Upper lobe of right lung (tissue), 1 donor: ENCODE results near the gene FBLN5. TPM values are rescaled to one million over a fixed set of nuclear protein-coding genes. Genes with fewer than 3 reads are reported as not detected.
A peak's percentile ranks its signal among the peaks of the same experiment; 100 is the strongest.

Experiments used
- ATAC-seq: fragments of 200-7000 bp; cut with Tn5 transposase; one replicate; pipeline ENCODE4 v1.9.1; 2020; ENCODE audit warnings: mild to moderate bottlenecking, moderate library complexity
- DNase-seq: peaks from one replicate; pipeline ENCODE4 v3.0.0-alpha.2; 2020
- H3K27ac ChIP-seq: fragments of 200-600 bp; one replicate; pipeline ENCODE4 v1.8.0; 2022
- H3K27me3 ChIP-seq: fragments of 200-600 bp; one replicate; pipeline ENCODE4 v1.8.0; 2022; ENCODE audit warnings: mild to moderate bottlenecking
- H3K36me3 ChIP-seq: fragments of 200-600 bp; one replicate; pipeline ENCODE4 v1.8.0; 2022
- H3K4me1 ChIP-seq: fragments of 200-600 bp; one replicate; pipeline ENCODE4 v1.8.0; 2022
- H3K4me3 ChIP-seq: fragments of 200-600 bp; one replicate; pipeline ENCODE4 v1.8.0; 2022; ENCODE audit warnings: mild to moderate bottlenecking
- H3K9me3 ChIP-seq: fragments of 200-600 bp; one replicate; pipeline ENCODE4 v1.8.0; 2022
- intact Hi-C: fragments of 100-400 bp; cut with DNase I; formaldehyde crosslinking; loops from one replicate; pipeline ENCODE4 v1.11.0; 2022
- total RNA-seq: library from RNA; stranded (reverse); fragmentation: NEBNext Ultra II Directional; extraction: Animal tissue kit (Norgen Biotek cat#: 25700); gene quantifications from one replicate; pipeline ENCODE4 v1.2.1, GENCODE V29; 2021
- TF ChIP-seq, protein P1 (sequence below): fragments of 200-600 bp; IDR thresholded peaks from one replicate; pipeline ENCODE4 v1.8.0; 2022; ENCODE audit warnings: antibody characterized with exemption
- donor health status: DM: no; HTN: yes; CAD: no; lungs with severe emphysema.

Gene FBLN5
- total RNA-seq, 1 donor from 2014 or later, result 245 TPM

DNA sequence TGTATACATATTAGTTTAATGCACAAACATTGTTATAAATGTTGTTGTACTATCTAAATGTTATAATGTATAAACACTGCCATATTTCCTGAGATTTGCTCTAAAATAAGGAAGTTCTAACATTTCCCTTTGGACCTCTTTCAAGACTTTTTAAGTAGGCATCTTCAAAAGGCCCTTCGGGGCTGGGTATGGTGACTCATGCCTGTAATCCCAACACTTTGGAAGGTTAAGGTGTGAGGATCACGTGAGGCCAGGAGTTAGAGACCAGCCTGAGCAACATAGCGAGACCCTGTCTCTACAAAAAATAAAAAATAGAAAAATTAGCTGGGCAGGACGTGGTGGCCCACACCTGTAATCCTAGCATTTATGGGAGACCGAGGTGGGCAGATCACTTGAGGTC, 35.5 kb downstream of the FBLN5 start:
- H3K9me3 ChIP-seq, result no peaks in the 10 kb centered on the region
- TF ChIP-seq, protein P1, sequence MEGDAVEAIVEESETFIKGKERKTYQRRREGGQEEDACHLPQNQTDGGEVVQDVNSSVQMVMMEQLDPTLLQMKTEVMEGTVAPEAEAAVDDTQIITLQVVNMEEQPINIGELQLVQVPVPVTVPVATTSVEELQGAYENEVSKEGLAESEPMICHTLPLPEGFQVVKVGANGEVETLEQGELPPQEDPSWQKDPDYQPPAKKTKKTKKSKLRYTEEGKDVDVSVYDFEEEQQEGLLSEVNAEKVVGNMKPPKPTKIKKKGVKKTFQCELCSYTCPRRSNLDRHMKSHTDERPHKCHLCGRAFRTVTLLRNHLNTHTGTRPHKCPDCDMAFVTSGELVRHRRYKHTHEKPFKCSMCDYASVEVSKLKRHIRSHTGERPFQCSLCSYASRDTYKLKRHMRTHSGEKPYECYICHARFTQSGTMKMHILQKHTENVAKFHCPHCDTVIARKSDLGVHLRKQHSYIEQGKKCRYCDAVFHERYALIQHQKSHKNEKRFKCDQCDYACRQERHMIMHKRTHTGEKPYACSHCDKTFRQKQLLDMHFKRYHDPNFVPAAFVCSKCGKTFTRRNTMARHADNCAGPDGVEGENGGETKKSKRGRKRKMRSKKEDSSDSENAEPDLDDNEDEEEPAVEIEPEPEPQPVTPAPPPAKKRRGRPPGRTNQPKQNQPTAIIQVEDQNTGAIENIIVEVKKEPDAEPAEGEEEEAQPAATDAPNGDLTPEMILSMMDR, result no peak
- no peak for DNase-seq
- ATAC-seq, result peak; percentile 42
- intact Hi-C loops, result no loop called here
- H3K4me3 ChIP-seq, result no peak overlapping the region
- H3K4me1 ChIP-seq, result peaks cover 7% of the 10 kb centered on the region
- H3K27ac ChIP-seq, result peak overlapping the region; percentile 3
- no peaks in the 10 kb centered on the region for H3K27me3 ChIP-seq
- H3K36me3 ChIP-seq, result no peaks in the 10 kb centered on the region

DNA sequence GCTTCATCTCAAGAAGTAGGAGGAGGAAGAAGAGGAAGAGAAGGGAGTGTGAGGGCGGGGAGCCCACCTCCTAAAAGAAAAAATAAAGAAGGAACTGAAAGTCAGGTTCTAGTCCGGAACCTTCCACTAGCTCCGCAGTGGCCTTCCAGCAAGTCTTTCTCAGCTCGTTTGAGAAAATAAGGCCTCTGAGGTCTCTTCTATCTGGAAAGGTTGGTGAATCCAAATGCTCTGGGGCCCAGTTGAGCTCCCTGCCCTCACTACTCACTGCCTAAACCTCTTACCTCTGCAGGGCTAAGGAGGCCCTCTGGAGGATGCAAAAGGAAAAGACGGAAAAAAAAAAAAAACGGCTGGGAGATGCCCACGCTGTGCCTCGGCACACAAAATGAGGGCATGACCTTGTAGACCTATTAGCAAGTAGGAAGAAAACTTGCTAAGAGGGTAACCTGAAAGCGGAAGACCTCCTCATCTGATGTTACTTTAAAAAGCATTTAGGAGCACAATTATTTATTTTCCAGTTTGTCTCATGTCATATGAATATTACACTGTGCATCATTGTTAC, 35.9 kb downstream of the FBLN5 start:
- Histone ChIP-seq H3K27ac (peak overlapping the region; percentile 65), H3K4me3 (no peak overlapping the region), H3K4me1 (peaks cover 7% of the 10 kb centered on the region), H3K27me3 (no peaks in the 10 kb centered on the region), H3K36me3 (no peaks in the 10 kb centered on the region), H3K9me3 (no peaks in the 10 kb centered on the region)
- ATAC-seq, result peak; percentile 91
- TF ChIP-seq, protein P1, result peak; percentile 53
- intact Hi-C loops, result no loop called here
- DNase-seq, result no peak

DNA sequence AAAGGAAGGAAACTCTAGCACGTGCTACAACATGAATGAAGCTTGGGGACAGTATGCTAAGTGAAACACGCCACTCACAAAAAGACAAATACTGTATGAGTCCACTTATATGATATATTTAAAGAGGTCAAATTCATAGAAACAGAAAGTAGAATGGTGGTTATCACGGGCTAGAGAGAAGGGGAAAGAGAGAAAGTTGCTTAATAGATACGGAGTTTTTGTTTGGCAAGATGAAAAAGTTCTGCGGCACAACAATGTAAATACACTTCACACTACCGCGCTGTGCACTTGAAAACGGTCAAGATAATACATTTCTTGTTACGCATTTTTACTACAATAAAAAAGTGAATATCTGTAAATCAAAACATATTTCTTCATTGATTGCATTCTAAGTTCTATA, 37.3 kb downstream of the FBLN5 start:
- no peaks in the 10 kb centered on the region for H3K27me3 ChIP-seq
- peaks cover 7% of the 10 kb centered on the region for H3K4me1 ChIP-seq
- no peaks in the 10 kb centered on the region for H3K9me3 ChIP-seq
- DNase-seq, result no peak
- no peaks in the 10 kb centered on the region for H3K36me3 ChIP-seq
- TF ChIP-seq, protein P1, result no peak
- no peak overlapping the region for H3K27ac ChIP-seq
- H3K4me3 ChIP-seq, result no peak overlapping the region
- intact Hi-C loops, result no loop called here
- peak; percentile 33 for ATAC-seq

DNA sequence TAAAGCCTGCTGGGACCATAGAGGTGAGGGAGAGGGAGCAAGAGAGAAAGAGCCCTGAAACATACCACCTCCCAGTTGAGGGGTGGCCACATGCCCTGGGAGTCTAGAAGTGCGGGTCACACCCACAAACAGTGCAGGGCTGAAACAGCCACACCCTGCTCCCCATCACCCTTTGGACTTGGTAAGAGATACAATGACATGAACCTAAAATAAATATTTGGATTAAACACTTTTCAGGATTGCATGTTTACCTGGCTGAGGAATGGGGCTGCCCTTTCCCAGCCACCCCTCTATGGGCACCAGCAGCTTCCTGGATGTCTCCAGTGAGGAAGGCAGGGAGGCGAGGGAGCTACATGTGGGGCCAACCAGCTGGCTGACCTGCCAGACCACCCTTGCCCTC, 41.1 kb downstream of the FBLN5 start:
- TF ChIP-seq, protein P1, result no peak
- no peaks in the 10 kb centered on the region for H3K36me3 ChIP-seq
- no peaks in the 10 kb centered on the region for H3K9me3 ChIP-seq
- DNase-seq (no peak), ATAC-seq (no peak)
- intact Hi-C loops, result no loop called here
- H3K4me1 ChIP-seq, result peaks cover 2% of the 10 kb centered on the region
- H3K27ac ChIP-seq, result no peak overlapping the region
- H3K4me3 ChIP-seq, result no peak overlapping the region
- H3K27me3 ChIP-seq, result no peaks in the 10 kb centered on the region

DNA sequence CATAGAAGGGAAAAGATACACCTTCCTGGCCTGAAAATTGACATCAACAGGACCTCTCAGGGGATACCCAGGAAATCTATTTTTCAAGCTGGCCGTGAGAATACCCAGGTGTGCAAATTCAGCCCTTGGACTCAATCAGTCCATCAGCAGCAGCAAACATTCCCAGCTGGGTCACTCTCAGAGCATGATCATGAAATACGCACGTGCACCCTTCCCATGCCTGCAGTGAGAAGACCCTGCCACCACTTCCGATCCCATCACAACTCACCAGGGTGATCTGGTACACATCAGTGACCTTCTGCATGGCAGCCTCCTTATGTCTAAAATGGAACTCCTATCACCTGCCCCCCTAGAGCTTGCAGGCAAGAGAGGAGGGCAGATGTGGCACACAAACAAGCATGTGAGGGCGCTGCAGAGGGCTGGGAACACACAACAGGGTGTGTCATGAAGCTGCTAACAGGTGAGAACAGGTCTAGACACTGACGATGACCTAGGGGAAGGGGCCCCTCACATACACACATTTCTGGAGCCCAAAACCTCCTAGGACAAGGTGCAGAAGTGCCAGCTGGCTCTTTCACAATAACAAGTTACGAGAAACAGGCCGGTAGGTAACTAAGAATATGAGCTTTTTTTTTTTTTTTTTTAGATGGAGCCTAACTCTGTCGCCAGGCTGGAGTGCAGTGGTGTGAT, 42.4 kb downstream of the FBLN5 start:
- Histone ChIP-seq H3K9me3 (no peaks in the 10 kb centered on the region), H3K36me3 (no peaks in the 10 kb centered on the region), H3K27me3 (no peaks in the 10 kb centered on the region), H3K27ac (no peak overlapping the region), H3K4me1 (peaks cover 8% of the 10 kb centered on the region), H3K4me3 (no peak overlapping the region)
- TF ChIP-seq, protein P1, result no peak
- DNase-seq (no peak), ATAC-seq (no peak)
- intact Hi-C loops, result no loop called here
